Calu3 (cell line): ENCODE data around the gene ARHGAP5. TPM values are rescaled to one million over a fixed set of nuclear protein-coding genes. Genes with fewer than 3 reads are reported as not detected.
A peak's percentile ranks its signal among the peaks of the same experiment; 100 is the strongest.

Experiments
- BruUV-seq: library from RNA; stranded (reverse); fragments of 400-500 nt; replicated peaks from 2 replicates; lab custom pipeline; 2021; lab: Mats Ljungman, UMichigan
- CTCF ChIA-PET: fragments of 300-600 bp; sonication (Branson Sonifier 250); formaldehyde crosslinking; loops from one replicate; lab custom pipeline; 2022; ENCODE audit warnings: antibody characterized with exemption; lab: Charles Lee
- DNase-seq: peaks from one replicate; pipeline ENCODE4 v3.0.0; 2022
- H3K27ac Mint-ChIP-seq: one replicate; pipeline ENCODE4 v1.8.0; 2022; ENCODE audit warnings: mixed read lengths; ENCODE audit not compliant: unreplicated experiment
- H3K27me3 Mint-ChIP-seq: one replicate; pipeline ENCODE4 v1.8.0; 2022; ENCODE audit warnings: mixed read lengths; ENCODE audit not compliant: unreplicated experiment
- H3K36me3 Mint-ChIP-seq: one replicate; pipeline ENCODE4 v1.8.0; 2022; ENCODE audit warnings: mild to moderate bottlenecking, moderate library complexity, mixed read lengths; ENCODE audit not compliant: insufficient read depth, unreplicated experiment
- H3K4me1 Mint-ChIP-seq: one replicate; pipeline ENCODE4 v1.8.0; 2022; ENCODE audit warnings: mild to moderate bottlenecking, low read depth, mixed read lengths; ENCODE audit not compliant: unreplicated experiment
- H3K4me3 Mint-ChIP-seq: one replicate; pipeline ENCODE4 v1.8.0; 2022; ENCODE audit warnings: mild to moderate bottlenecking, low read depth, moderate library complexity, mixed read lengths; ENCODE audit not compliant: unreplicated experiment
- H3K9me3 Mint-ChIP-seq: one replicate; pipeline ENCODE4 v1.8.0; 2022; ENCODE audit warnings: low read depth, mixed read lengths; ENCODE audit not compliant: unreplicated experiment
- CTCF ChIP-seq: fragments of 200-600 bp; IDR thresholded peaks from one replicate; pipeline ENCODE4 v1.8.0; 2022; ENCODE audit warnings: antibody characterized with exemption; ENCODE audit not compliant: unreplicated experiment
- intact Hi-C: fragments of 100-400 bp; cut with micrococcal nuclease; formaldehyde crosslinking; loops from one replicate; pipeline ENCODE4 v1.10.0; 2022; ENCODE audit not compliant: unreplicated experiment
- total RNA-seq: library from RNA; stranded (reverse); gene quantifications from 2 replicates; pipeline ENCODE4 v1.2.3, GENCODE V29; 2022

ARHGAP5 gene
- total RNA-seq, 1 experiment from 2014 or later, result 132 TPM

GRCh38 chr14:32038876-32039275, 38.2 kb upstream of the ARHGAP5 start:
- intact Hi-C loops, result no loop called here
- TF ChIP-seq CTCF, result no peak
- CTCF ChIA-PET, result interaction anchor here (0.6 to 0.7 kb wide), 3 partner anchors 30 to 109 kb away, joined by 4 to 7 read pairs (median 5); no protein-coding TSS in a partner anchor

GRCh38 chr14:32039401-32040030, 37.6 kb upstream of the ARHGAP5 start:
- H3K27me3 Mint-ChIP-seq, result no peaks in the 10 kb centered on the region
- H3K4me1 Mint-ChIP-seq, result peaks cover 10% of the 10 kb centered on the region
- intact Hi-C loops, result loop anchor here (5.0 kb wide), 1 partner anchor 32 kb away; no protein-coding TSS in a partner anchor
- BruUV-seq, result no TSS peak
- CTCF ChIA-PET, result interaction anchor here (0.7 kb wide), 3 partner anchors 29 to 381 kb away, joined by 3 to 7 read pairs (median 4); no protein-coding TSS in a partner anchor
- no peak for DNase-seq
- TF ChIP-seq CTCF, result no peak
- H3K4me3 Mint-ChIP-seq, result no peak overlapping the region
- H3K36me3 Mint-ChIP-seq, result no peaks in the 10 kb centered on the region
- H3K9me3 Mint-ChIP-seq, result no peaks in the 10 kb centered on the region
- no peak overlapping the region for H3K27ac Mint-ChIP-seq

More at GRCh38 chr14:32038876-32039275, 38.2 kb upstream of the ARHGAP5 start:
- H3K4me1 Mint-ChIP-seq, result peaks cover 7% of the 10 kb centered on the region
- H3K4me3 Mint-ChIP-seq, result no peak overlapping the region
- H3K27ac Mint-ChIP-seq, result no peak overlapping the region
- H3K9me3 Mint-ChIP-seq, result no peaks in the 10 kb centered on the region
- no peaks in the 10 kb centered on the region for H3K36me3 Mint-ChIP-seq
- BruUV-seq, result no TSS peak
- H3K27me3 Mint-ChIP-seq, result no peaks in the 10 kb centered on the region
- no peak for DNase-seq

- Mint-ChIP-seq H3K9me3 (no peaks in the 10 kb centered on the region), H3K4me3 (no peak overlapping the region), H3K27ac (peak overlapping the region; percentile 81), H3K4me1 (peaks cover 10% of the 10 kb centered on the region), H3K36me3 (no peaks in the 10 kb centered on the region), H3K27me3 (no peaks in the 10 kb centered on the region)
- no TSS peak for BruUV-seq
- no peak for DNase-seq
- TF ChIP-seq CTCF, result no peak
- CTCF ChIA-PET, result no interaction called here
- intact Hi-C loops, result loop anchor here (5.0 kb wide), 1 partner anchor 36 kb away; no protein-coding TSS in a partner anchor
These were observed 33.5 kb upstream of the ARHGAP5 start for GRCh38 chr14:32043624-32044023.

- Mint-ChIP-seq H3K36me3 (no peaks in the 10 kb centered on the region), H3K4me3 (no peak overlapping the region), H3K9me3 (no peaks in the 10 kb centered on the region), H3K4me1 (peaks cover 17% of the 10 kb centered on the region), H3K27me3 (no peaks in the 10 kb centered on the region), H3K27ac (peak overlapping the region; percentile 81)
- no TSS peak for BruUV-seq
- intact Hi-C loops, result loop anchor here (5.0 kb wide), 1 partner anchor 37 kb away; no protein-coding TSS in a partner anchor
- TF ChIP-seq CTCF, result no peak
- peak; percentile 39 for DNase-seq
- CTCF ChIA-PET, result no interaction called here
These were observed 32.6 kb upstream of the ARHGAP5 start for GRCh38 chr14:32044454-32044853.
